Right forelimb (tissue), 1 donor: ENCODE measurements around the gene R3HDM4.
"Not testable (repeated sequence)": the region's sequence is repeated elsewhere in the genome, so short reads cannot be mapped to it uniquely, and the experiment has no call there.

Source experiments
- DNase-seq: peaks from one replicate; pipeline ENCODE4 v3.0.0-alpha.2; 2018

The R3HDM4 gene

DNA sequence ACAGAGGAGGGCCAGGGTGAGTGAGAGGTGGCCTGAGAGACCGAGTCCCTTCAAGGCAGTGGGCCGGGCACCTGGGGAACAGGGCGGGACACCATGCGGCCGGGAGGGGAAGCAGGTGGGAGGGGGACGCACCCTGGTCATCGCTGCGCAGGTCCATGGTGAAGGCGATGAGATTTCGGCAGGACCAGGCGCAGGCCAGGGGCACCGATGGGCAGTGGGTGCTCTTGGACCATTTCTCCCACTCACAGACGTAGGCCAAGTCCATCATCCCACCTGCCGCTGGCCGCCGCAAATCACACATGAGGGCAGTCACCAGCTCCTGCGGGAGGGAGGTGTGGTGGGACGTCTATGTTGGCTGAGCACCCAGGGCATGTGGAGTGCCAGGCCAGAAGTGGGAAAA lies 22.2 kb downstream of the R3HDM4 start:
- no peak for DNase-seq

DNA sequence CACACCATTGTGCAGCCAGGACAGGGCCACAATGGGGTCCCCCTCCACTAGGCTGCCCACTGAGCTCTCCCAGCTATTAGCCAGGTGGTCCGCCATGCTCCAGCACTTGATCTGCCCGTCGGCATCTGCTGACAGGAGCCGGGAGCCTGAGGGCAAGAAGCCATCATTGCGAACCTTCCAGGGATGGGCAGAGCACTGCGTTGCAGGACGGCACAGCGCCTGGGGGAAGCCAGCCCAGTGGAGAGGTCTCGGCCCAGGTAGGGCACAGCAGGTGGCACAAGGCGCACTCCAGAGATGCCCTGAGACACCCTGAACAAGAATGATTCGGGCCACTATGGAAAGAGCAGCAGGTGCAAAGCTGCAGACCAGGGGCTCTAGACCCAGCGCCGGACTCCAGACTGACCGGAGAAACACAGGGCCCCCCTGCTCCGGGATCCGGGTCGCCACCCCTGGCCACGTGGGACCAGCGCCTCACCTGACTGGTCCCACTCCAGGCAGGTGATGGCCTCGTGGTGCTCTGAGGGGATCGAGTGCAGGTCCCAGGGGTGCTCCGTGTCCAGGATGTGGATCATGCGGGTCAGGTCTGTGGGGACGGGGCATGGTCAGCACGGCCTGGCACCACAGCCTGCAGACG lies 23.2 kb downstream of the R3HDM4 start:
- DNase-seq: no peak

DNA sequence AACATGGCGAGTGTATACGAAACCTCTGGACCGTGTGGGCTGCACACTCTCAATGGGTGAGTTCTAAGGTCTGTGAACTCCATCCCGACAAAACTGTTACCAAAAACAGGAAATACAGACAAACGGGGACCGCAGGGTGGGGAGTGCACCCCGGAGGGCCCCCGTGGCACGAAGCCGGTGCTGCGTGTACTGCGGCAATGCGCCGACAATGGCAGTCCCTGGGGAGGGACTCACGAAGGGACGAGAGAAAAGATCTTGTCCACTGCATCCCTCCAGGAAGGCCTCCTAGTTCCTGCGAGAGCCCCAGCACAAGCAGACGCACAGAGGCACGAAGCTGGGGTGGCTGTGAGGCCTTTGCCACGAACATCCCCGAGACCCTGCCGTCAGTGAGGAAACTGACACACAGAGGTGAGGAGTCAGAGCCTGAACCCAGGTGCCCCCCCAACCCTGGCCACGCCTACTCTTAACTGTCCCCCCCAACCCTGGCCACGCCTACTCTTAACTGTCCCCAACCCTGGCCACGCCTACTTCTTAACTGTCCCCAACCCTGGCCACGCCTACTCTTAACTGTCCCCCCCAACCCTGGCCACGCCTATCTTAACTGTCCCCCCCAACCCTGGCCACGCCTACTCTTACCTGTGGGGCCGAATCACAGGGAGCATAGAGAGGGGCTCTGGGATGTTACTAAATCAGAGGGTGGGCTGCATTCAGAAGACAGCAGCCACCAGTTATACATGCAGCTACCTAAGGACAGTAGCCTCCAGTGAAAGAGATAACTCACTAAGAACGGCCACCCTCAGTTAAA lies 24.2 kb downstream of the R3HDM4 start:
- DNase-seq: no peak

DNA sequence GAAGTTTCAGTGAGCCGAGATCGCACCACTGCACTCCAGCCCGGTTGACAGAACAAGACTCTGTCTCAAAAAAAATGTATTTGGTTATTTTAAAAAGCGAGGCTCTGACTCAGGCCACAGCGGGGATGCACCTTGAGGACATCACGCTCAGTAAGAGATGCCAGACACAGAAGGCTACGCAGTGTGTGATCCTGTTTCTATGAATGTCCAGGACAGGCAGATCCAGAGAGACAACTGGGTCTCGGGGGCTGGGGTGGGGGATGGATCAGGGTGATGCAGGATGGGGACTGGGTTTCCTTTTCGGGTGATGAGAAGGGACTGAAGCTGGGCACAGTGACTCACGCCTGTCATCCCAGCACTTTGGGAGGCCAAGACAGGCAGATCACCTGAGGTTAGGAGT lies 25.4 kb downstream of the R3HDM4 start:
- DNase-seq: no peak

DNA sequence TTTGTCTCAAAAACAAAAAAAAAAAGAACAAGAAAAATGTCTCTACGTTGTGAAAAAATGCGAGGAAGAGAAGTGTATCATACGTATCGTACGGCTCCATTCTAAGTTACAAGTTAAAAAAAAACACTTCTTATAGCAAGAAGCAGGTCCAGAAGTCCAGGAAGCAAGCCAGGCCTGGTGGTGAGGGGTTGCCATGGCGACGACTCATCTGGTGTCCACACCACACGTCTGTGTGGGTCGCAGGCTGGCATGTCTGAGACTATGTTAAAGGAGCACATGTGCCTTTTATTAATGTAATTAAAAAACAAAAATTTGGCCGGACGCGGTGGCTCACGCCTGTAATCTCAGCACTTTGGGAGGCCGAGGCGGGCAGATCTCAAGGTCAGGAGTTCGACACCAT lies 25.9 kb downstream of the R3HDM4 start:
- DNase-seq: no peak

DNA sequence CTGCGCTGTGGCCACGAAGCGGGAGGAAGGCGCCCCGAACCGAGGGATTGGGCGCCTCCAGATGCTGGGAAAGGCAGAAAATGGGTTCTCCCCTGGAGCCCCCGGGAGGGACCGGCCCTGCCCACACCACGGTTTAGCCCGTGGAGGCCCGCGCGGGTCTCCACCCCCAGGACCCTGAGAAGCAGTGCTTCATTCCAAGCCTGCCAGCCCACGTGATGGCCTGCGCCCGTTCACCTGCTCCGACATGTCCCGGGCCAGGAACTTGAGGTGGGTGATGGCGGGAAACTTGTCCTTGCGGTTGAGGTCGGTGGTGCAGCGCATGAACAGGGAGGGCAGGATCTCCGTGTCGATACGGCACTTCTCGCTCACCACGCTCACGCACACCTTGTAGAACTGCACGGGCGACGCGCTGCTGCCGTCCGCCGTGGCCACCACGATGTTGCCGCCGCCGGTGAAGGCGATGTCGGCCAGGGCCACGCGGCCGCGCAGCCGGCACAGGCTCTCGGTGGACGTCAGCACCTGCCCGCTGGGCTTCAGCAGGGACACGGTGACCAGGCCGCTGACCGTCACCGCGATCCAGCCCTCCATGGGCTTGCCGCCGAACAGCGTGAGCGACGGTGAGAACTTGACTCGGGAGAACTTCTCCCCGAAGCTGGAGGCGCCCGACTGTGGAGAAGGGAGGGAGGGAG lies 27.3 kb downstream of the R3HDM4 start:
- no peak for DNase-seq

DNA sequence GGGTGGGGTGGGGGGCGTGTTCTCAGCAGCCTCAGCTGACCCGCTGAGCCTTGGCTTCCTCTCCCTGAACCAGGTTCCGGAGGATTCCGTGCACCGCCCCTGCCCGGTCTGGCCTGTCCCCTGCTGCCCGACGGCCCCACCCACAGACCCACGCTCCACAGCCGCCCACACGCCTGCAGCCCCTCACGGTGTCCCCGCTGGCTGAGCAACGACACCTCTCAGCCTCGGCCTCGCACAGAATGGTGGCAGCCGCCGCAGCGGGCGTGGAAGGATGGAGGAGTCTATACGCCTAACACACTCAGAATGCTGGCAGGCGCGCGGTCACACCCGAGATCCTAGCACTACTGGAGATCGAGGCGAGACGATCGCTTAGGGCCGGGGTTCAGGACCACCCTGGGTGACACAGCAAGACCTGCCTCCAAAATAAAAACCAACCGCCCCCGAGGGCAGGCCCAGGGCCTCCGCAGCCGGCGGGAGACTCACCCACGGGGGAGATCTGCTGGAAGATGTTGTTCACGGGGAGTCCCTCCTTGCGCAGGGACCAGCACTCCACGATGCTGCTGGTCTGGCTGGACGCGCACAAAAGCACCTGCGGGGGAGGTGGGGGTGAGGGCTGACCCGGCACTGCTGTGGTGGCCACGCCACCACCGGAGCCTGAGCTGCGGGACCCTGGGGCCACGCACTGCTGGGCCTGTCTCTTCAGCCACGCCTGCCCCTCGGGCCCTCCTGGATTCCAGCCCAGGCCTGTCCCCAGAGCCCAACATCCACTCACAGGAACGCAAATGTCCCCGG lies 28.4 kb downstream of the R3HDM4 start:
- DNase-seq: no peak

DNA sequence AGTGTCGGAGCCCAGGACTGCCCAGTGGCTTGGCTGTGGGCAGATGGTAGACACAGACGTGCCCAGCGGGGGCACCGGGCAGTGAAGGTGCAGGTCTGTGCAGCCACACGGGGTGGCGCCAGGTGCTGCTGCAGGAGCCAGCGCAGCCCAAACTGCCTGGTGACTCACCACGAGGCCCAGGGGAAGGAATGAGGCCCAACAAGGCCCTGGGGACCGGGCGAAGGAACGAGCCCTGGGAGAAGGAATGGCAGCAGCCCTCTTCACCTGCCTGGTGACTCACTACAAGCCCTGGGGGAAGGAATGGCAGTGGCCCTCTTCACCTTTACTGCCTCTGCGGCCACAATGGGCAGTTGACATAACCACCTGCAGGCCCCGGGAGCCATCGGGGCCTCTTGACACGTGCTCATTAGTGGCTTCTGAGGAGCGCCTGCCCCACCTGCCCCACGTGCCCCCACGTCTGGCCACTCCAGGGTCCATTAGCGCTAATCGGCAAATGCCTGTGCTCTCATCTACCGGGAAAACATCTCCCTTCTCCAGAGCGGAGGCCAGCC lies 29.3 kb downstream of the R3HDM4 start:
- no peak for DNase-seq

DNA sequence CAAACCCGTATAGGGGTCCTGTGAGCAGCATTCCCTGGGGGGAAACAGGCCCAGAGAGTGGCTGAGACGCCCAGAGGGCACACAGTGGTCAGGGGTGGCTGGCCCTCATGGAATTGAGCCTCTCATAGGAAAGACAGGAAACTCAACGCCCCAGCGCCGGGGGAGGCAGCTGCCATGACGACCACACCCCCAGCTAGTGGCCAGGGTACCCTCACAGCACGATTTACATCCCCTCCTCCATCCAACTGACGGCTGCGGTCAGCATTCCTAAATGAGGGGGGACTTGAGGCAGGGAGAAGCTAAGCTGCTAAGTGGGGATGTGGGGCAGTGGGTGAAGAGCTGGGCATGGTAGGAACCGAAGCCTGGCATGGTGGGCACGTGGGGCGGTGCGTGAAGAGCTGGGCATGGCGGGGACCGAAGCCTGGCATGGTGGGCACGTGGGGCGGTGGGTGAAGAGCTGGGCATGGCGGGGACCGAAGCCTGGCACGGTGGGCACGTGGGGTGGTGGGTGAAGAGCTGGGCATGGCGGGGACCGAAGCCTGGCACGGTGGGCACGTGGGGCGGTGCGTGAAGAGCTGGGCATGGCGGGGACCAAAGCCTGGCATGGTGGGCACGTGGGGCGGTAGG lies 30.0 kb downstream of the R3HDM4 start:
- DNase-seq: no peak

DNA sequence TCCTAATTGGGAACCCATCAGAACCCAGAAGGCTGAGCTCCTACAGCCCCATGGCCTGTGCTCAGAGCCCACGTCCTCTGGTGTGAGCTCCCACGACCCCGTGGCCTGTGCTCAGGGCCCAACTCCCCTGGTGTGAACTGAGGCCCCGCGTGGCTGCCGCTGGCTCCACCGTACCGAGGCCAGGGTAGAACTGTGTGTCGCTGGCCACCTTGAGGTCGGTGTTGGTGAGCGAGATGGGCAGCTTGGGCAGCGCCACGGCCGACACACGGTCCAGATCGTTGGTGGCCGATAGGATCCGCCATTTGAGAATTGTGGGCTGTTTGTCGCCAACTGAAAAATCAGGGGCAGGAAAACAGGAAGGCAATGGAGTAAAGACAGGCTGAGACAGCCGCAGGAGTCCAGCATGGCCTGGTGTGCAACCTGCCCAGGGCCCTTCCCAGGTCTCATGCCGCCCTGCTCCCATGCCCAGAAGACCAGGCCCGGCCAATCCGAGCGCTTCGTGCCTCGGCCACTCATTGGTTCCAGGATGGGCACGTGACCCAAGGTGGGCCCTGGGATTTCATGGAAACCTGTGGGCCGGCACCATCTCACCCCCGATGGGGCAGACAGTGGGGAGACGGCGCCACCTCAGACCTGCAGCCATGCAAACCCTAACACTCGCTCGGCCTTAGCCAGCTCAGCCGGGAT lies 31.5 kb downstream of the R3HDM4 start:
- no peak for DNase-seq

DNA sequence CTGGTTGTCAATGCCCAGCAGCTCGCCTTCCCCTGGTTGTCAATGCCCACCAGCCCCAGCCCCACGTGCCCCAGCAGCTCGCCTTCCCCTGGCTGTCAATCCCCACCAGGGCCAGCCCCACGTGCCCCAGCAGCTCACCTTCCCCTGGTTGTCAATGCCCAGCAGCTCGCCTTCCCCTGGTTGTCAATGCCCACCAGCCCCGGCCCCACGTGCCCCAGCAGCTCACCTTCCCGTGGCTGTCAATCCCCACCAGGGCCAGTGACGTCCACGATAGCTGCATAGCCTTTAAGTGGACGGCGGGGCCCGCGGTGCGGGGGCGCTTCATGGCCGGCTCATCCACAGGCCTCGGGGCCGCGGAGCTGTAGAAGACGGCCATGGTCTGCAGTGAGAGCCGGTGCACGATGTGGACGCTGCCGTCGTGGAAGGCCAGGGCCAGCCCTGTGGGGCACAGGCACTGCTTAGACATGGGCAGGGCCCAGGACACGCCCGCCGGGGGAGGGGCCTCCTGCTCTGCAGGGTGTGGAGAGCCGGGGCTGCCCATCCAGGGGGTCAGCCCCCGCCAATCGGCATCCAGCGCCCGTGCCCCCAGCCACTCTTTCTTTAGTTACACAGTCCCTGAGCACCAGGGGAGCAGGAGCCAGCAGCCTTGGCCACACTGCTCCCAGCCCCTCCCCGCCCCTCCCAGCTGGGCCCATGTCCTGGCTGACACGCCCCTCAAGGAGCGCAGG lies 33.1 kb downstream of the R3HDM4 start:
- DNase-seq: no peak

DNA sequence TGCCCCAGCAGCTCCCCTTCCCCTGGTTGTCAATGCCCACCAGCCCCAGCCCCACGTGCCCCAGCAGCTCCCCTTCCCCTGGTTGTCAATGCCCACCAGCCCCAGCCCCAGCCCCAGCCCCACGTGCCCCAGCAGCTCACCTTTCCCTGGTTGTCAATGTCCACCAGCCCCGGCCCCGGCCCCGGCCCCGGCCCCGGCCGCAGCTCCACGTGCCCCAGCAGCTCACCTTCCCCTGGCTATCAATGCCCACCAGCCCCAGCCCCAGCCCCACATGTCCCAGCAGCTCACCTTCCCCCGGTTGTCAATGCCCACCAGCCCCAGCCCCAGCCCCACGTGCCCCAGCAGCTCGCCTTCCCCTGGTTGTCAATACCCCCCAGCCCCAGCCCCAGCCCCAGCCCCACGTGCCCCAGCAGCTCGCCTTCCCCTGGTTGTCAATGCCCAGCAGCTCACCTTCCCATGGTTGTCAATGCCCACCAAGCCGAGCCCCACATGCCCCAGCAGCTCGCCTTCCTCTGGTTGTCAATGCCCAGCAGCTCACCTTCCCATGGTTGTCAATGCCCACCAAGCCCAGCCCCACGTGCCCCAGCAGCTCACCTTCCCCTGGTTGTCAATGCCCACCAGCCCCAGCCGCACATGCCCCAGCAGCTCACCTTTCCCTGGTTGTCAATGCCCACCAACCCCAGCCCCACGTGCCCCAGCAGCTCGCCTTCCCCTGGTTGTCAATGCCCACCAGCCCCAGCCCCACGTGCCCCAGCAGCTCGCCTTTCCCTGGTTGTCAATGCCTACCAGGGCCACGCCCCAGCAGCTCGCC lies 34.1 kb downstream of the R3HDM4 start:
- DNase-seq: not testable (repeated sequence)

DNA sequence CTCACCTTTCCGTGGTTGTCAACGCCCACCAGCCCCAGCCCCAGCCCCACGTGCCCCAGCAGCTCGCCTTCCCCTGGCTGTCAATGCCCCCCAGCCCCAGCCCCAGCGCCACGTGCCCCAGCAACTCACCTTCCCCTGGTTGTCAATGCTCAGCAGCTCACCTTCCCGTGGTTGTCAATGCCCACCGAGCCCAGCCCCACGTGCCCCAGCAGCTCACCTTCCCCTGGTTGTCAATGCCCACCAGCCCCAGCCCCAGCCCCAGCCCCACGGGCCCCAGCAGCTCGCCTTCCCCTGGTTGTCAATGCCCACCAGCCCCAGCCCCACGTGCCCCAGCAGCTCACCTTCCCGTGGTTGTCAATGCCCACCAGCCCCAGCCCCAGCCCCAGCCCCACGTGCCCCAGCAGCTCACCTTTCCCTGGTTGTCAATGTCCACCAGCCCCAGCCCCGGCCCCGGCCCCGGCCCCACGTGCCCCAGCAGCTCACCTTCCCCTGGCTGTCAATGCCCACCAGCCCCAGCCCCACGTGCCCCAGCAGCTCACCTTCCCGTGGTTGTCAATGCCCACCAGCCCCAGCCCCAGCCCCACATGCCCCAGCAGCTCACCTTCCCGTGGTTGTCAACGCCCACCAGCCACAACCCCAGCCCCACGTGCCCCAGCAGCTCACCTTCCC lies 34.9 kb downstream of the R3HDM4 start:
- DNase-seq: not testable (repeated sequence)

DNA sequence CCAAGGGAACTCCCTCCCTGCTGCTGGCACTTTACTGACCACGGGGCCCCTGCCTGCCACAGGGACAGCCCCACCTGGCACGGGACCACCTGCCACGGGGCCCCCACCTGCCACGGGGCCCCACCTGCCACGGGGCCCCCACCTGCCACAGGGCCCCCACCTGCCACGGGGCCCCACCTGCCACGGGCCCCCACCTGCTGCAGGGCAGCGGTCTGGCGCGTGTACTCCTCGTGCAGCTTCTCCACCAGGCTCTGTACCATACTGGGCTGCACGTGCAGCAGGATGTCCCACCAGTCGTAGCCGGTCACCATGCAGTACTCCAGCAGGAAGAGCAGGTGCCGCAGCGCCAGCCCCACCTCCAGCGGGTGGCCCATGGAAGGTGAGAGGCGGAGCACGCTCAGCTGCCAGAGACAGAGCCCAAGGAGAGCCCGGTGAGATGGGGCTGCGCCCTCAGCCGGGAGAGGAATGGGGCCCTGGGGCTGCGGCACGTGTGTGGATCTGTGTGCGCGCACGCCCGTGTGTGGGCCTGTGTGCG lies 36.2 kb downstream of the R3HDM4 start:
- no peak for DNase-seq

DNA sequence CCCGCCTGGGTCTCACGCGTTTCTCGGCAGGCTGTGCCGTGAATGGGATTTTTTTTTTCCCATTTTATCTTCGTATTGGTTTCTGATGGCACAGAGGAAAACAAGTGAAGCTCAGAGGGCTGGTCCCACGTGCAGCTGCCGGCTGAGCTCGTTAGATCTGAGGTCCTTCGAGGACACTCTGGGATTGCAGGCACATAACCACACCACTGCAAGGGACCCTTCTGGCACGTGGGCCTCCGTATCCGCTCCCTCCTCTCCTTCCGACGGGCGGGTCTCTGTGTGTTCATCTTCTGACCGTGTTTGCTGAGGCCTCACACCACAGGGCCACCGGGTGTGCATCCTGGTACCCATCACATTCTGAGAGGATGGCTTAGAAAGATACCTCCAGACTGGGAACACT lies 36.9 kb downstream of the R3HDM4 start:
- DNase-seq: no peak

DNA sequence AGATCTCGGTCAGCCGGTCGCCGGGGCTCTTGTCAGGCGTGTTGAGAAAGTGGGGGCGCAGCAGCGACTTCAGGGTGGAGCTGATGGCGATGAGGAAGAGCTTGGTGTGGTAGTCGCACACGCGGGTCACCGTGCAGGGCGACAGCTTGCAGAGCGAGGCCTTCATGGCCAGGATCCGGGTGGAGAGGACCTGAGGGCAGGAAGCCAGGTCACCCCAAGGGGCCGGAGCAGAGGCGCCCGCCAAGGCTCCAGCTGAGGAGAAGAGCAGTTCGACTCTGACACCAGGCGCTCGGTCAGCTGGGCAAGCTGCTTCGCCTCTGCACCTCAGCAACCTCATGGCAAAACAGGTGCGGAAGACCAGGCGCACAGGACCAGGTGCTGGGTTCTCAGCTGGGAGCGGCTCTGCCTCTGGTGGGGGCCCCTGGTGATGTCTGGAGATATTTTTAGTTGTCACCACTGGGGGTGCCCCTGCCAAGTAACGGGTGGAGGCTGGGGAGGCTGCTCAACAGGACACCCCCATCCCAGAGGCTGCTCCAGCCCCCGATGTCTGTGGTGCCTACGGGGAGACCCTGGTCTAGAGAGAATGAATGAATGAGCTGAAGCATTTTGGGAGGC lies 37.6 kb downstream of the R3HDM4 start:
- DNase-seq: no peak

DNA sequence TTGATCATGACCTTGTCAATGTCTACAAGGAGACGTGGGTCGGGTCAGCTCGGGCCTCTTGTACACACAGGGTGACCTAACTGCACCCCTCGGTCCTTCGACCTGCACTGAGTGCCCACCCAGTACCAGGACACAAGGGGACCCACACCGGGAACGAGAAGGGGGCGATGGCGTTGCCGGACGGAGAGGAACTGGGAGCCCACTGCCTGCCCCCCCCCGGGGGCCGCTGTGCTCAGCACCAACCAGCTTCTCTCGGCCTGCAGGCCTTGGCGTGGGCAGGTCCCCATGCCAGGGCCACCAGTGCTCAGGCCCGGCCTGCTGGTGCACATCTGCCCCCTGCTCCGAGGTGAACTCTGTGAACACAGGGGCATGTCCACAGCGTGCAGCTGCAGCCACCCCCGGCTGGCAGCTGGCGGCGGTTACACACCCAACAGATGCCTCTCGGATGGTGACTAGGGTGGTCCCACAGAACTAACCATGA lies 39.4 kb downstream of the R3HDM4 start:
- DNase-seq: no peak

DNA sequence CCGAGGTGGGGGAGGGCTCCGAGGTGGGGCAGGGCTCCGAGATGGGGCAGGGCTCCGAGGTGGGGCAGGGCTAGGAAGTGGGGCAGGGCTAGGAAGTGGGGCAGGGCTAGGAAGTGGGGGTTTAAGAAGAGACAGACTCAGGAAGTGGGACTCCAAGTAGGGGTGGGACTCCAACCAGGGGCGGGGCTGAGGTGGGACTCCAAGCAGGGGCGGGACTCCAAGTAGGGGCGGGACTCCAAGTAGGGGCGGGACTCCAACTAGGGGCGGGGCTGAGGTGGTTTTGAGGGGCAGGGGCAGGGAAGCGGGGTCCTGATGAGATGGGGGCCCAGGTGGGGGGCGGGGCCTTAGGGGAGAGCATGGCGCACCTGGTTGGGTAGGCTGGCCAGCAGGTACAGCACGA lies 39.9 kb downstream of the R3HDM4 start:
- DNase-seq: no peak
